ENCODE measurements around the gene GRHL3.

- TF ChIP-seq POLR2AphosphoS5 (IDR thresholded peaks at IDR 0.05; ENCODE audit: borderline replicate concordance, low read depth, low read length) (no peak), EZH2 (IDR thresholded peaks at IDR 0.05) (no peak), FOXP2 (optimal IDR thresholded peaks at IDR 0.05; ENCODE audit: control extremely low read depth, extremely low read length, insufficient read depth) (no peak)
Observed at GRCh38 chr1:24363994-24364393, 44.8 kb downstream of the GRHL3 start.

Data from SK-N-MC (cell line).